NCI-H748 treated with DMSO at 0.1 percent for 48 hours (cell line): ENCODE measurements around the gene IRAK1.

Experiments
- DNase-seq: peaks from one replicate; lab custom pipeline; 2025; lab: John Stamatoyannopoulos, UW

IRAK1 gene

DNA sequence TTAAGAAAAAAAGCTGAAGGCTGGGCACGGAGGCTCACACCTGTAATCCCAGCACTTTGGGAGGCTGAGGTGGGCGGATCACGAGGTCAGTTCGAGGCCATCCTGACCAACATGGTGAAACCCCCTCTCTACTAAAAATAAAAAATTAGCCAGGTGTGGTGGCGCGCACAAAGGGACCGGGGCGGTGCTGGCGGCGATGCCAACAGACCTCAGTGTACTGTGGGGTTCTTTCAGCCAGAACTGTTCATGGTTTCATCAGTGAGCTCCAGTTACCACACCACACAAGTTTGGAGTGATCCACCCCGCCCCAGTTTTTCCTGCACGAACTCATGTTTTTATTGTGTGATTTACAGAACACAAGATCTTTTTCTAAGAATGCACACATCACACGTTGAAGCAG lies 21.2 kb upstream of the IRAK1 start:
- no peak for DNase-seq

DNA sequence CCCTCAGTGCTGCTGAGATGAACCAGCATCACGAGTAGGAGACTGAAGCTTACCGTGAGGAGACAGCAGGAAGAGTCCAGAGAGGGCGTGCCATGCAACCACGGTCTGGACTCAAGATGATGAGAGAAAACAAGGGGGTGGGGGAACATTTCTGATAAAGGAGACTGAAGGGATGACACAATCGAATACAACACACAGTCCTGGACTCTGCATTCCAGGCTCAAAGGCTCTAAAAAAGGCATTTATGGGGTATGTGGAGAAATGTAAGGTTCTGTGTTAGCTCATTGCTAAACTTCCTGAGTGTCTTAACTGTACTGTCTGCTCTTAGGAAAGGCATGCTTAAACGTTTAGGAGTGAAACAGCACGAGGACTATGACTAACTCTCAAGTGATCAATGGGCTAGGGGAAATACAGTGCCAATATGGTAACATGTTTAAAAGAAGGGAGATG lies 20.6 kb upstream of the IRAK1 start:
- DNase-seq: no peak

DNA sequence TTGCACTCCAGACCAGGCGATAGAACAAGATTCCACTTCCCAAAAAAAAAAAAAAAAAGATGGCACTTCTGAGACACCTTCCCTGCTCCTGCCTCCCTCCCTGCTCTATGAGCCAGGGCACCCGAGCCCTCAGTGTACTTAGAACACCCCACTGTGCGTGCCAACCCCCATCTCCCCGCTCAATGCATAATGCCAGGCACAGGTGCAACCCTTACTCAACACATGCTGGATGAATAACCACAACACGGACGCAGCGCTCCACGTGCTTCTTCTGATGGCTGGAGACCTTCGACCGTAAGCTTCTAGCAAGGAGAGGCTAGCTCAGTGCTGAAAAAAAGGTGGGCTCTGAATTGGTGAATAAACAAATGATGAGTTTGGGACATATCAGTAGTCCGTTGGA lies 19.9 kb upstream of the IRAK1 start:
- no peak for DNase-seq

DNA sequence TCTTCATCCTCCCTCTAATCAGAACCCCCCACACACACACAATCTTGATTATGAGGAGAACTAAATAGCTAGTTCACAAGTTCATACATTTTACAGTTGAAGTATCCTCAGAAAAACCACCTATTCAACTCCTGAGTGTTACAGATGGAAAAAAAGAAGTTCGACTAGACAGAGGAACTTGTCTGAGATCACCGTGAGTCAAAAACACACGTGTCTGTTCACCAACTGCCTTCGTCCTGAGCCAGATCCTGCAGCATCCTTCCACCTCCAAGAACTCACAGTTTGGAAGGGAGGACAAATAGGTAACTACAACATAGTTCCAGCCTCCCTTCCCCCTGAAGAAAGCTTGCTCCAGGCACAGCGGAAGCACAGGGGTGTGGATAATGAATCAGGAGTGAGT lies 19.0 kb upstream of the IRAK1 start:
- no peak for DNase-seq

DNA sequence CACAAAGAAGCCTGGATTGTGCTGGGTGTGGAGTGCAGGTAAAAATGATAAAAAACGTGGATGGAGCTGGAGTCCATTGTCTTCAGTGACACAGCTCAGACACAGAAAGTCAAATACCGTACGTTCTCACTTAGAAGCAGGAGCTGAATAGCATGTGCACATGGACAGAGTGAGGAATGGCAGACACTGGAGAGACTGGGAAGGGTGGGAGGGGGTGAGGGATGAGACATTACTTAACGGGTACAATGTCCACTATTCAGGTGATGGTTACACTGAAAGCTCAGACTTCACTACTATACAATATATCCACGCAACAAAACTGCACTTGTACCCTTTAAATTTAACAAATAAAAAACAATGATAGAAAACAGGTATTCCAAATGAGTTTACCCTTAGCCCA lies 18.1 kb upstream of the IRAK1 start:
- no peak for DNase-seq

DNA sequence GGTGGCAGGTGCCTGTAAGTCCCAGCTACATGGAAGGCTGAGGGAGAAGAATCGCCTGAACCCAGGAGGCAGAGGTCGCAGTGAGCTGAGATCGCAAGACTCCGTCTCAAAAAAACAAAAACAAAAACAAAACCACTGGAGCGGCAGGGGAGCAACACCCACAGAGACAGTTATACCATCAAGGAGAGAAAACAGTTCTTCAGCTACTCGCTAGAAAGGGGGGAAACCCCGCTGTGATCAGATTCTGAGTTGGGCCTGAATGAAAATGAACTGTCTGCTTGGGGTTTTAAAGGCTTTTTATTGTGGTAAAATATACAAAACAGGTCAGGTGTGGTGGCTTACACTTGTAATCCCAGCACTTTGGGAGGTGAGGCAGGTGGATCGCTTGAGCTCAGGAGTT lies 16.8 kb upstream of the IRAK1 start:
- no peak for DNase-seq

DNA sequence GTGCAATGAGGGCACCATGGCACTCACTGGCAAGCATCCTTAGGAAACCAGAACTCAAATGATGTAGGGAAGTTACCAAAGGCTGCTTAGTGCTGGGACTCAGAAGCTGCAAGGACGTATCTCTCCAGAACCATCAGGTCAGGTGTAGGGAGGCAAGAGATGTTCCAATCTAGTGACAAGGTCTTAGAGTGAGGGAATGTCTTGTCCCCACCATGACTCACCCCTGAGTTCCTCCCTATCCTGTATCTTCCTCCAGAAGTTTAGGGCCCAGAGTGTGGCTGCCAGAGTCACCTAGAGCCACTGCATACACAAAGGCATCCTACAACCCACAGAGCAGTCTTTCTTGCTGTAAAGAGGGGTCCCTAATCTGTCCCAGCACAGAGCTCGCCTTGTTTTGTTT lies 14.1 kb upstream of the IRAK1 start:
- DNase-seq: no peak

DNA sequence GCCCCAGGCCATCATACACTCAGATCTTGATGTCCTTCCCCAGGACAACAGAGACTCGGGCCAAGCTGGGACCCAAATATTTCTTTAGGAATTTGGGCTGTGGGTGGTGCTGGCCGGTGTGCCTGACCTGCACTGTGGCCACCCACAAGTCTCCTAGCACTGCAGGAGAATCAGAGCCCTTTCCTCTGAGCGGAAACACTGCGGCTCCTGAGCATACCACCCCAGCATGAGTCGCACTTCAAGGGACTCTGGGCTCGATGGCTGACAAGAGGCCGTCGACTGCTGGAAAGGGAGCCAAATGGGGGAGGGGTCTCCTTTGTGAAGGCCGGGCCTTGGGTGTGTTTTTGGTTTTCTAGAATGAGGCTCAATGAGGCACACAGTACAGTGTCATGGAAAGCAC lies 13.0 kb upstream of the IRAK1 start:
- no peak for DNase-seq

DNA sequence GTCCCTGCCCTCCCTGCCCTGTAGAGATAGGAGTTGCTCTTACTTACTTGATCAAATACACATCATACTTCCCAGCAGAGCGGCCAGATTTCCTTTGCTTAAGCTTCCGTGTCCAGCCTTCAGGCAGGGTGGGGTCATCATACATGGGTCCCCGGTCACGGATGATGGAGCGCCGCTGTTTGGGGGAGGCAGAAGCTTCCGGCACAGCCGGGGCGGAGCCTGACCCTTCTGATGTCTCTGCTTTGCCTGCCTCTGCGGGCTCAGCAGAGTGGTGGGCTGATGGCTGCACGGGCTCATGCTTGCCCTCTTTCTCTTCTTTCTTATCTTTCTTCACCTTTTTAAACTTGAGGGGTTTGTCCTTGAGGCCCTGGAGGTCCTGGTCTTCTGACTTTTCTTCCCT lies 12.5 kb upstream of the IRAK1 start:
- no peak for DNase-seq

DNA sequence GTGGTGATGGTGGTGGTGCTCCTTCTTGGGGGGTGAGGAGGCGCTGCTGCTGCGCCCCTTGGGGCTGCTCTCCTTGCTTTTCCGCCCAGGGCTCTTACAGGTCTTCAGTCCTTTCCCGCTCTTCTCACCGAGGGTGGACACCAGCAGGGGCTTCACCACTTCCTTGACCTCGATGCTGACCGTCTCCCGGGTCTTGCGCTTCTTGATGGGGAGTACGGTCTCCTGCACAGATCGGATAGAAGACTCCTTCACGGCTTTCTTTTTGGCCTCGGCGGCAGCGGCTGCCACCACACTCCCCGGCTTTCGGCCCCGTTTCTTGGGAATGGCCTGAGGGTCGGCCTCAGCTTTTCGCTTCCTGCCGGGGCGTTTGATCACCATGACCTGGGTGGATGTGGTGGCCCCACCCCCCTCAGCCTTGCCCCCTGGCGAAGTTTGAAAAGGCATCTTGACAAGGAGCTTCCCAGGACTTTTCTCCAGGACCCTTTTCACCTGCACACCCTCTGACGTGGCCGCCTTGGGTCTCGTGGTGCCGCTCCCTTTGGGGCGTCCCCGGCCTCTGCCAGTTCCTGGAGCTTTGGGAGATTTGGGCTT lies 11.1 kb upstream of the IRAK1 start:
- no peak for DNase-seq

DNA sequence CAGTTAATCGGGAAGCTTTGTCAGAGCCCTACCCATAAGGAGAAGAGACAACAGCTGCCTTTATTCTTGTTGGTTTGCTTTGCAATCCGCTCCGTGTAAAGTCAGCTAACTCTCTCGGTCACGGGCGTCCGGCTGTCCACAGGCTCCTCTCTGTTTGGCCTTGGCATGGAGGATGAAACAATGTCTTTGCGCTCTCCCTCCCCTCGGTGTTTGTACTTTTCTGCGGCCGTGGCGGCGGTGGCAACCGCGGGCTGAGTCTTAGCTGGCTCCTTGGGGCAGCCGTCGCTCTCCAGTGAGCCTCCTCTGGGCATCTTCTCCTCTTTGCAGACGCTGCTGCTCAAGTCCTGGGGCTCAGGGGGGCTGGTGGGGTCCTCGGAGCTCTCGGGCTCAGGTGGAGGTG lies 10.6 kb upstream of the IRAK1 start:
- no peak for DNase-seq

DNA sequence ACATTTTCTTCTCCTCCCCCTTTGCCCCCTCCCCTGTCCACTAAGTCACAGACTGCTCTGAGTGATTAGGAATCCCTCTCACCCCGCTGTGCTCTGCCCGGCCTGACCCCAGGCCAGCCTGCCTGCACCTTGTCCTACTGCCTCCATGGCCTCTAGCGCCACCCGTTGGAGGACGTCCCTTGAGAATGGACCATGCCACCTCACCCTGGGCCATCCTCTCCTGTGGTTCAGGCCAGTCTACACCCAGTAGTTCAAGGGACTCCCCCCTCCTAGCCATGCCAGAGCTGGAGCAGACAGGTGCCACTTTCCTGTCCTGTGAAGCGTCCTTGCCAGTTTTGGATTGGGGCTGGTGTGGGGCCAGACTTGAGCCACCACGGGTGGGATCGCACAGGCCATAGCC lies 9.7 kb upstream of the IRAK1 start:
- DNase-seq: no peak

DNA sequence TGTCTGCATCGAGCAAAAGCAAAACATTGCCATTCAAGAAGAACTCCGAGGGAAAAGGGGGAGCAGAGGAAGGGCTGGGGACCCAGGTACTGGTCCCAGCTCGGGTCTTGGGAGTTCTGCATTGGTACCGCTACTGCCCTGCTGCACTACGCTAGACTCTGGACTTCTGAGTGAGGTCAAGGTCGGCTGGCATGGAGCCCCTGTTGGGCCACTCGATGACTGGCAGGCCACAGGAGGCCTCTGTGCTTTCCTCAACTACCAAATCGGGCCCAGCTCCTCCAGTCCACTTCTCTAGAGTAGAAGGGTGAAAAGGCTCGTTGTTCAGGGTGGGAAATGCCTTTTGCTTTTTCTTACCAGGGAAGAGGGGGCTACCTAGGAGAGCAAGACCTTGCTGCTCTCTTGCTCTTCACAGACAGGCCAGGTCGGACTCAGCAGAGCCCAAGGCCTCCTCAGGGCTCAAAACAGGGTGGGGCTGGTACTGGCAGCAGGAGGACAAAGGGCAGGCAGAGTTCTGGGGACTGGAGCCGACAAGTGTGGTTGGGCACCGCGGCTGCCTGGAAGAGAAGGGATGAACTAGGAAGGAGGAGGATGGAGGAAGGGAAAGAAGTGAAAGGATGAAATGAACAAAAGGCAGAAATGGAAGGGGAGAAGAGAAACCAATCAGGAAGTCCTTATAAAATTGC lies 8.9 kb upstream of the IRAK1 start:
- no peak for DNase-seq

DNA sequence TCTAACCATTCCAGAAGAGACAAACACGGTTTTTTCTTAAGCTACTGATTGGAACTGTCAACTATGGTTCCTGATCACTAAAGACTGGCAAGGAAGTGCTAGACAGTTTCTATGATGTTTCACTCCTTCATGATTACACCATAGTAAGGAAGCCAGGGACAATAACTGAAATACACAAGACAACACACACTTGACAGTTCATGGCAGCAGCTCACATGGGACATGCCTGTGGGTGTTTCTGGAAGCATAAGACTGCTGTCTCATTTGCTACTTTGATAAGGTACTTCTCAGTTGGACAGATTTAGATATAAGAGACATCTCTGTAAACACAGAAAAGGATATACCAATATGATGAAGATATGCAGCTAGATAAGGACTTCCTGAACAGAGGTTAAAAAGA lies 8.3 kb upstream of the IRAK1 start:
- no peak for DNase-seq

DNA sequence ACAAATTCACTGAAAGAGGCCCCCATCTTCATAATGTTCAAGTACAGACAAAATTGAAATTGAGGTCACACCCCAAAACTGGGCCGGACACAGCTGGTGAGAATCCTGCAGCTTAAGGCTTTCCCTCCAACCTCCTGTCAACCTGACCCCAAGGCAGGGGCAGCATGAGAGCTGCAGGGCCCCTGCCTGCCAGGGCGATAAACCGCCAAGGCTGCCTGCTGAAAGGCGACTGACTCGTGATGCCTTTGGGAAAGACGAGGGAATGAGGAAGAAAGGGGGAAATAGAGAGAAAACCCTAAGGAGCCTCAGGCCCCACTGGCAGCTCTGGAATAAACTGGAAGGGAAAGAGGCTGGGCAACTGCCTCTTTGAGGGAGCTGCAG lies 7.3 kb upstream of the IRAK1 start:
- no peak for DNase-seq

DNA sequence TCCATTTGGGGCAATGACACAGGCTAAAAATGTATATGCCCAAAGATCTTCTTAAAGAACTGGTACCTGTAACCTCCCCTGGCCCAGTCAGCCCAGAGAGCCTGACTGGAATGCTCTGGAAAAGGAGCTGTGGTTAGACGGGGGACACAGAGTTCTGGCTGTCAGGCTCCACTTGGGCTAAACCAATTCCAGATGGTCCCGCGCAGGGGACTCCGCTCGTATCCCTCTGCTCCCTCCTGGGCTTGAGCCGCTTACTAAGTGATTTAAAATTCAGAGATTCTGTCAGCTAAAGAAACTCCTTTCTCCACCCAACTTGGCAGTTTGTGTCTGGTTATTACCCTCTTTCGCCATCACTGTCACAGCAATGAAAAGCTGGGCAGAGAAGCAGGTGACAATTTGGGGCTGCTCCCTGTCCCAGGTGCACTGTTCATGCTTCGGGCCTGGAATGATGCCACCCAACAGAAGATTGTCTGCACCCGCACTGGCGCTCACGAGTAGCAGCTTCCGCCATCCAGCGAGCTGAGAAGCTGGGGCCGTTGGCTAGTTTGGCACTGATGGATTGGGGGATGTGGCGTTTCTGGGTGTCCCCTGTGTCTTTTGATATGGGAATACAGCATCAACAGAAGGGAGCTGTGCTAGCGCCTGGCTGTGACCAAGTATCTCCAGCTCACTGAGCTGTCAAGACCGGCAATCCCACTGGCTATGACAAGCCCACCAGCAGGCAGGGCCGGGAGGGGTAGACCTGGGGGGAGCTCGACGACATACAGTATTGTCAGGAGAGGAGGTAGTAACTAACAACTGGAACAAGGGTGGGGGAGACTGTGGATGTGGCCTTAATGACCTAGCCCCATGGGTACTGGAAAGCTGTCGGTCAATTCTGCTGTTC lies 6.7 kb upstream of the IRAK1 start:
- DNase-seq: no peak

DNA sequence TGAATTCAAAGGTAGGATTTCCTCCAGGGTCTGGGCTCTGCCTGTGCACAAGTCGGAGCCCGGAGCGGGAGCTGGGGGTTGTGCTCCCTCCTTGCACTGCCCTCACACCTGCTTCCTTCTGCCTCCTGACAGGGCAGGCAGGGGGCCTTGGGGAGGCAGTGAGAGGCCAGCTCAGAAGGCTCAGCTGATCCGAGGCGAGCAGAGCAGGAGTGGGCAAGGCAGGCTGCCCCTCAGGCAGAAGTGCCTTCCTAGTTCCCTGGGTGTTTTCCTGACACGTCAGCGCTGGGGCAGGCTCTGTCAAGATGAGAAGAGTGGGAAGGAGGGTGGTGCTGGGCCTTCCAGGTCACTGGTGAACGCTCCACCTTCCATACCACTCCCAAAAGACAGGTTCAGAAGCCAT lies 5.5 kb upstream of the IRAK1 start:
- no peak for DNase-seq

DNA sequence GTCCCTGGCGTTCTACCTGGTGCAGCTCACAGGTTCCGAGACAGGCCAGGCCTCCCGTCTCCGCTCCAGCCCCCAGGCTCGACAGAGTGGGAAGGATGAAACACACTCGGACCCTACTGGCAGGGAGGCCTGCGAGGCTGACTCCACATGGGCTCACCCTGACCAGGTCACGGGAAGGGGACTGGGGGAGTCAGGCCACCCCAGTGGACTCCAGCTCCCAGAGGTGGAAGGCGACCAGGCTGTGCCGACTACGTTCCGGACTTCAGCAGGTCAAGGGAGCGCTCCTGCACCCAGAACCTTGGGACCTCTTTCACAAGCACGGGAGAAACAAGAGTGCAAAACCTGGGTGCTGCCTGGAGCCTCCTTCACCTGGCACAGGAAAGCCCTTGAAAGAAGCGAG lies 4.6 kb upstream of the IRAK1 start:
- no peak for DNase-seq

DNA sequence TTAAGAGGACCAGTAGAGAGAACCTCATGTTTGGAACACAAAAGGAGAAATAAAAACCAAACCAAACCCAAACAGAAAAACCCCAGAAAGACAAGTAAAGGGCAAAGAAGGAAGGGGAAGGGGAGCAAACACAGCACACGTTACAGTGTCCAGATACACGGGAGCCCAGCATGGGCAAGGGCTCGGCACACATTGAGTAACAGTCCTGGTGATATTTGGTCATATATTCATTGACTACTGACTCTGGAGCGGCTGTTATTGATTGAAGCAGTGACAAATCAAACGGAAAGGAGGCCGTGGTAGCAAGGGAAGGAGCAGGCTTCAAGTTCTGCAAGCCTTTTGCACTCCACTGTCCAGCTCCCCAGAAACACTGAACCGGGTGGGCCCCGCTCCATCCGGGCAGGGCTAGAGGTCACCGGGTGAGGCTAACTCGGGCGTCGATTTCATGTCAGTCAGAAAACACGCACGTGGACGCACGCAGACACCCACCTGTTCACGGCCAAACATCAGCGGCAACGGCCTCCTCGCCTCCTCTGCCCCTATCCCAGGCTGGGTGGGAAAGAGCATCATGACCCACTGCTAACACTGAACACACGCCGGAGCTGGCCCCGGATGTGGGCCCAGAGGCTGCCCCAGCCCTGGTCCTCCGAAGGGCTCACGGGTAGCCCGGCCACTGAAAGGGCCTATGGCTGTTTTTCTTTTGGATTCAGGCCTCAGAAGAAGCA lies 3.7 kb upstream of the IRAK1 start:
- DNase-seq: no peak

DNA sequence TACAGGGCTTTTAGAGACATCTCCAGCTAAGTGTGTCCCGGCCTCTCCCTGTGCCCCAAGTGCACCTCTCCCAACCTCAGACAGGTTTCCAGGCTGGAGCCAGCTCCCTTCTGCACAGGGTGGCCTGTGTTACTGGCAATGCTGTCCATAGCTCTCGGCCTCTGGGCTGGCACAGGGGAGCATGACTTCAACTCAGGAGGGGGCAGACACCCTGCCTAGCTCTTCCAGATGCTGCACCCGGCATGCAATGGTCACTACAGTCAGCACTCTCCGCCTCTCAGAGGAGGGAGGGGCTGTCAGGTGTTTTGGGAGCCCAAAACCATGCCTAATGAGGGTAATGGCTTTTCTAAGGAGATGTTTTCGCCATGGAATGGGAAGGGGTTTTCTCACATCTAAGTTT lies 2.4 kb upstream of the IRAK1 start:
- DNase-seq: no peak

DNA sequence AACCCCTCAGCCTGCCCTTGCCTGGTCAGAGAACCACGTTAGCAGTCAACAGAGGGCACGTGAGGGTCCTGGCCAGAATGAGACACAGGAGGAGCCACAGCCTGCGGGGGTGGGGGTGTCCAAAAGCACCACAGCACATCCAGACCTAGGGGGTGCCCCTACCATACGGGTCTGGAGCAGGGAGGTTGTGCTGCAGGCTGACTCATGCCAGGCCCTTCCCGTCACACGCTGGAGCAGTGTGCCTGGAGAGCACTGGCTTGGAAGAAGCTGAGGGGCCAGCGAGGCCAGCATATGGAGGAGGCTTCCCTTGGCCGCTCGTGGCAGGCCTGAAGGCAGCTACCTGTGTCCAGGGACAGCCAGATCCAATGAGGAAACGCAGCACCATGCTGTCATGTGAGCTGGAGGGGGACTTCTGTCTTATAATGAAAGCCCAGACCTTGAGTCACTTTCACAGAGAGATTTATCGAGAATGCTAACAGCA lies 1.5 kb upstream of the IRAK1 start:
- DNase-seq: no peak

DNA sequence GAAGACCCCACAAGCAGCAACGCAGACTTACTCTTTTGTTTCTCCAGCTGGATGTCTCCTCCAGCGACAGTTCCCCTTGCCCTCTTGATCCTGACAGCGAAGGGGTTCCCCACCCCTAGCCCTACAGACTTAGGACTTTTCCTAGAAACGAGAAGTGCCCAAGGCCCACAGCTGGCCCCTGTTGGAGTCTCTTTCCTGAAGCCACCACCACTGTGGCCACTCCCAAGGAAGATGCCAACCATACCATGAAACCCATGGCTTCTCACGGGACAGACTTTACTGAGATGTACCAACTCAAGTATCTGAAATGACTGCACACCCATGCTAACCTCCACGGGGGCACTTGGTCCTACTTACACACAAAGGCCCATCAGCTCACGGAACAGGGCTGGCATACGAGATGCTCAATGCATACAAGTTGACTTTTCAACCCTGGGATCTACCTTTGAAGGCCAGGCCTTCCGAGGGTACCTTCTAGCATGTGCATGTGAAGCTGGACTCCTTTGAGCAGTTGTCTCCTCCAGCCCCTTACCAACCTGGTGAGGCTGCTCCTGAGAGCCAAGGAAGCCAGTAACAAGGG lies 924 bp upstream of the IRAK1 start:
- no peak for DNase-seq
